Liver (tissue), 9 donors: ENCODE data around the gene MAVS. TPM values are rescaled to one million over a fixed set of nuclear protein-coding genes. Genes with fewer than 3 reads are reported as not detected.

Experiments used
- DNase-seq: peaks from one replicate; pipeline ENCODE4 v3.0.0-alpha.2; 2017; ENCODE audit warnings: low spot score
- H3K27ac ChIP-seq, 2 donors: one replicate each; pipeline ENCODE4 v1.7.0; 2013; ENCODE audit warnings: inconsistent platforms in 2 of 2, low read length in 2 of 2, control low read depth in 1 of 2, low read depth in 1 of 2, mild to moderate bottlenecking in 1 of 2
- H3K27me3 ChIP-seq, 4 donors: one replicate each; pipeline versions ENCODE4 v1.6.1 to v1.7.0; 2013; ENCODE audit warnings: low read length in 3 of 4, inconsistent platforms in 1 of 4, mild to moderate bottlenecking in 1 of 4, moderate library complexity in 1 of 4; ENCODE audit not compliant: control insufficient read depth in 4 of 4, insufficient read depth in 4 of 4
- H3K36me3 ChIP-seq, 4 donors: one replicate each; pipeline versions ENCODE4 v1.6.1 to v1.7.0; 2013; ENCODE audit warnings: low read length in 3 of 4, mild to moderate bottlenecking in 3 of 4, low read depth in 1 of 4, moderate library complexity in 1 of 4; ENCODE audit not compliant: control insufficient read depth in 4 of 4, insufficient read depth in 3 of 4
- H3K4me1 ChIP-seq, 4 donors: one replicate each; pipeline versions ENCODE4 v1.6.1 to v1.7.0; 2013; ENCODE audit warnings: low read length in 3 of 4, mild to moderate bottlenecking in 3 of 4, moderate library complexity in 1 of 4; ENCODE audit not compliant: control insufficient read depth in 4 of 4, insufficient read depth in 4 of 4
- H3K4me3 ChIP-seq, 3 donors: one replicate each; pipeline versions ENCODE4 v1.6.1 to v1.7.0; 2013; ENCODE audit warnings: low read length in 3 of 3, control low read depth in 1 of 3, low read depth in 1 of 3, mild to moderate bottlenecking in 1 of 3
- H3K9ac ChIP-seq, 2 donors: one replicate each; pipeline ENCODE4 v1.7.0; 2013; ENCODE audit warnings: low read length in 2 of 2, mild to moderate bottlenecking in 2 of 2, moderate library complexity in 2 of 2, control low read depth in 1 of 2, low read depth in 1 of 2
- H3K9me3 ChIP-seq, 4 donors: one replicate each; pipeline versions ENCODE4 v1.6.1 to v1.7.0; 2013; ENCODE audit warnings: low read length in 3 of 4; ENCODE audit not compliant: control insufficient read depth in 4 of 4
- EGR1 ChIP-seq, 2 donors: IDR thresholded peaks; 2 replicates each; pipeline ENCODE4 v1.6.1; 2016 to 2018; ENCODE audit warnings: antibody characterized with exemption in 2 of 2, low read depth in 2 of 2
- FOXA1 ChIP-seq: IDR thresholded peaks from 2 replicates; pipeline ENCODE4 v1.6.1; 2016; ENCODE audit warnings: antibody characterized with exemption
- FOXA2 ChIP-seq: IDR thresholded peaks from 2 replicates; pipeline ENCODE4 v1.6.1; 2016; ENCODE audit warnings: antibody characterized with exemption
- GABPA ChIP-seq, 2 donors: IDR thresholded peaks in 1 of 2; conservative IDR thresholded peaks in 1 of 2; 2 replicates each; pipeline ENCODE4 v1.6.1; 2016; ENCODE audit warnings: antibody characterized with exemption in 2 of 2, mild to moderate bottlenecking in 1 of 2, moderate library complexity in 1 of 2
- HNF4A ChIP-seq, 2 donors: conservative IDR thresholded peaks; 2 replicates each; pipeline ENCODE4 v1.6.1; 2016; ENCODE audit warnings: antibody characterized with exemption in 2 of 2, mild to moderate bottlenecking in 2 of 2
- HNF4G ChIP-seq: IDR thresholded peaks from 2 replicates; pipeline ENCODE4 v1.6.1; 2016; ENCODE audit warnings: antibody characterized with exemption
- JUND ChIP-seq, 2 donors: IDR thresholded peaks; 2 replicates each; pipeline ENCODE4 v1.6.1; 2016; ENCODE audit warnings: antibody characterized with exemption in 2 of 2
- NR2F2 ChIP-seq: IDR thresholded peaks from 2 replicates; pipeline ENCODE4 v1.6.1; 2016; ENCODE audit warnings: antibody characterized with exemption
- RAD21 ChIP-seq, 2 donors: IDR thresholded peaks; 2 replicates each; pipeline ENCODE4 v1.6.1; 2016; ENCODE audit warnings: antibody characterized with exemption in 2 of 2, mild to moderate bottlenecking in 2 of 2
- RXRA ChIP-seq, 2 donors: IDR thresholded peaks; 2 replicates each; pipeline ENCODE4 v1.6.1; 2017 to 2018; ENCODE audit warnings: antibody characterized with exemption in 2 of 2, mild to moderate bottlenecking in 1 of 2
- SP1 ChIP-seq: IDR thresholded peaks from 2 replicates; pipeline ENCODE4 v1.6.1; 2018; ENCODE audit warnings: antibody characterized with exemption, mild to moderate bottlenecking
- TAF1 ChIP-seq: conservative IDR thresholded peaks from 2 replicates; pipeline ENCODE4 v1.6.1; 2016; ENCODE audit warnings: antibody characterized with exemption, mild to moderate bottlenecking
- YY1 ChIP-seq: IDR thresholded peaks from 2 replicates; pipeline ENCODE4 v1.6.1; 2016; ENCODE audit warnings: antibody characterized with exemption, mild to moderate bottlenecking
- WGBS: extraction: QIAGEN DNeasy Blood & Tissue Kit; methylation state at CpG from one replicate; pipeline ENCODE4 v1.1.7; 2013; 5-methylcytosine and 5-hydroxymethylcytosine counted together
- polyA plus RNA-seq, 2 donors: library from polyadenylated mRNA; stranded (reverse) in 1 of 2; unstranded in 1 of 2; fragments of 200-250 nt in 1 of 2; fragments of >200 nt in 1 of 2; fragmentation: Nextera tagmentation in 1 of 2; extraction: Ambion mirVana in 1 of 2; gene quantifications; one replicate each; pipeline versions ENCODE4 v1.2.1 to v1.2.3, GENCODE V29; 2013 to 2015
- total RNA-seq, 2 donors: library from RNA; depleted of rRNA; stranded (reverse); fragments of >200 nt; gene quantifications; one replicate each; pipeline ENCODE4 v1.2.3, GENCODE V29; 2014
- TF ChIP-seq, protein P1 (sequence below): IDR thresholded peaks from 2 replicates; pipeline ENCODE4 v1.6.1; 2016; ENCODE audit warnings: antibody characterized with exemption
- TF ChIP-seq, protein P2 (sequence below): IDR thresholded peaks from 2 replicates; pipeline ENCODE4 v1.6.1; 2016; ENCODE audit warnings: antibody characterized with exemption
- TF ChIP-seq, protein P3 (sequence below): IDR thresholded peaks from 2 replicates; pipeline ENCODE4 v1.6.1; 2016; ENCODE audit warnings: antibody characterized with exemption, mild to moderate bottlenecking
- TF ChIP-seq, protein P4 (sequence below): IDR thresholded peaks from 2 replicates; pipeline ENCODE4 v1.6.1; 2016; ENCODE audit warnings: antibody characterized with exemption
- TF ChIP-seq, protein P5 (sequence below): fragments of 150-350 bp; IDR thresholded peaks from 2 replicates; pipeline ENCODE4 v1.5.1; 2017; ENCODE audit warnings: improper control_type of control experiment, low read depth, low read length; ENCODE audit not compliant: missing input control
- donor health status: healthy.
- donor health status: healthy.
- donor health status: healthy.
- donor health status: healthy.
- donor health status: healthy.

The MAVS gene
- total and polyA plus RNA-seq, 4 donors = 4.7 to 20.9 (median 11.9) TPM

DNA sequence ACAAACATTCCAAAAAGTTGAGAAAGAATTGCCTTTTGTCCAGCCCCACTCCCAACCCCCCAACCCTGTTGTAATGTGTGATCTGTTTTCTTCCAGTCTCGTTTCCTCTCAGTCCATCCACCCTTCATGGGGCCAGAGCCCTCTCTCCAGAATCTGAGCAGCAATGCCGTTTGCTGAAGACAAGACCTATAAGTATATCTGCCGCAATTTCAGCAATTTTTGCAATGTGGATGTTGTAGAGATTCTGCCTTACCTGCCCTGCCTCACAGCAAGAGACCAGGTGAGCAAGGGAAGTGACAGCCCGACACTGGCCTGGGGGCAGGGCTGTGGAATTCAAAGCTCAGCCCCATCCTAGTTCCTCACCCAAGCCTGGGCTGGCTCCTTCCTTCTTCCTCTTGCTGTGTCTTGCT is 7.8 kb downstream of the MAVS start:
- no peak overlapping the region for H3K4me3 ChIP-seq
- peaks cover 11 to 22% (median 15%) of the 10 kb centered on the region in 4 donors for H3K36me3 ChIP-seq
- no peak overlapping the region for H3K27ac ChIP-seq
- TF ChIP-seq, protein P1, sequence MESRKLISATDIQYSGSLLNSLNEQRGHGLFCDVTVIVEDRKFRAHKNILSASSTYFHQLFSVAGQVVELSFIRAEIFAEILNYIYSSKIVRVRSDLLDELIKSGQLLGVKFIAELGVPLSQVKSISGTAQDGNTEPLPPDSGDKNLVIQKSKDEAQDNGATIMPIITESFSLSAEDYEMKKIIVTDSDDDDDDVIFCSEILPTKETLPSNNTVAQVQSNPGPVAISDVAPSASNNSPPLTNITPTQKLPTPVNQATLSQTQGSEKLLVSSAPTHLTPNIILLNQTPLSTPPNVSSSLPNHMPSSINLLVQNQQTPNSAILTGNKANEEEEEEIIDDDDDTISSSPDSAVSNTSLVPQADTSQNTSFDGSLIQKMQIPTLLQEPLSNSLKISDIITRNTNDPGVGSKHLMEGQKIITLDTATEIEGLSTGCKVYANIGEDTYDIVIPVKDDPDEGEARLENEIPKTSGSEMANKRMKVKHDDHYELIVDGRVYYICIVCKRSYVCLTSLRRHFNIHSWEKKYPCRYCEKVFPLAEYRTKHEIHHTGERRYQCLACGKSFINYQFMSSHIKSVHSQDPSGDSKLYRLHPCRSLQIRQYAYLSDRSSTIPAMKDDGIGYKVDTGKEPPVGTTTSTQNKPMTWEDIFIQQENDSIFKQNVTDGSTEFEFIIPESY = no peak
- TF ChIP-seq HNF4G = no peak
- no peak for TF ChIP-seq TAF1
- TF ChIP-seq FOXA1 = no peak
- no peak for TF ChIP-seq HNF4A (conservative IDR thresholded peaks at IDR 0.05)
- TF ChIP-seq FOXA2 = no peak
- TF ChIP-seq RAD21 (IDR thresholded peaks at IDR 0.05) = no peak
- no peak for TF ChIP-seq SP1
- TF ChIP-seq NR2F2 = no peak
- TF ChIP-seq, protein P2, sequence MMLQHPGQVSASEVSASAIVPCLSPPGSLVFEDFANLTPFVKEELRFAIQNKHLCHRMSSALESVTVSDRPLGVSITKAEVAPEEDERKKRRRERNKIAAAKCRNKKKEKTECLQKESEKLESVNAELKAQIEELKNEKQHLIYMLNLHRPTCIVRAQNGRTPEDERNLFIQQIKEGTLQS = no peak
- no peak for TF ChIP-seq RXRA (IDR thresholded peaks at IDR 0.05)
- TF ChIP-seq EGR1 (IDR thresholded peaks at IDR 0.05; ENCODE audit: low read depth in 2 of 2) = no peak
- no peak for TF ChIP-seq JUND (IDR thresholded peaks at IDR 0.05)
- TF ChIP-seq YY1 = no peak
- TF ChIP-seq, protein P3, sequence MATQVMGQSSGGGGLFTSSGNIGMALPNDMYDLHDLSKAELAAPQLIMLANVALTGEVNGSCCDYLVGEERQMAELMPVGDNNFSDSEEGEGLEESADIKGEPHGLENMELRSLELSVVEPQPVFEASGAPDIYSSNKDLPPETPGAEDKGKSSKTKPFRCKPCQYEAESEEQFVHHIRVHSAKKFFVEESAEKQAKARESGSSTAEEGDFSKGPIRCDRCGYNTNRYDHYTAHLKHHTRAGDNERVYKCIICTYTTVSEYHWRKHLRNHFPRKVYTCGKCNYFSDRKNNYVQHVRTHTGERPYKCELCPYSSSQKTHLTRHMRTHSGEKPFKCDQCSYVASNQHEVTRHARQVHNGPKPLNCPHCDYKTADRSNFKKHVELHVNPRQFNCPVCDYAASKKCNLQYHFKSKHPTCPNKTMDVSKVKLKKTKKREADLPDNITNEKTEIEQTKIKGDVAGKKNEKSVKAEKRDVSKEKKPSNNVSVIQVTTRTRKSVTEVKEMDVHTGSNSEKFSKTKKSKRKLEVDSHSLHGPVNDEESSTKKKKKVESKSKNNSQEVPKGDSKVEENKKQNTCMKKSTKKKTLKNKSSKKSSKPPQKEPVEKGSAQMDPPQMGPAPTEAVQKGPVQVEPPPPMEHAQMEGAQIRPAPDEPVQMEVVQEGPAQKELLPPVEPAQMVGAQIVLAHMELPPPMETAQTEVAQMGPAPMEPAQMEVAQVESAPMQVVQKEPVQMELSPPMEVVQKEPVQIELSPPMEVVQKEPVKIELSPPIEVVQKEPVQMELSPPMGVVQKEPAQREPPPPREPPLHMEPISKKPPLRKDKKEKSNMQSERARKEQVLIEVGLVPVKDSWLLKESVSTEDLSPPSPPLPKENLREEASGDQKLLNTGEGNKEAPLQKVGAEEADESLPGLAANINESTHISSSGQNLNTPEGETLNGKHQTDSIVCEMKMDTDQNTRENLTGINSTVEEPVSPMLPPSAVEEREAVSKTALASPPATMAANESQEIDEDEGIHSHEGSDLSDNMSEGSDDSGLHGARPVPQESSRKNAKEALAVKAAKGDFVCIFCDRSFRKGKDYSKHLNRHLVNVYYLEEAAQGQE = no peak
- no peak for TF ChIP-seq GABPA (IDR thresholded peaks at IDR 0.05 in 1 of 2, conservative IDR thresholded peaks at IDR 0.05 in 1 of 2)
- no peaks in the 10 kb centered on the region for H3K4me1 ChIP-seq
- 82% methylated on average over 4 of the region's 4 CpGs for WGBS
- no peak overlapping the region for H3K9ac ChIP-seq
- DNase-seq = no peak
- no peaks in the 10 kb centered on the region for H3K27me3 ChIP-seq
- H3K9me3 ChIP-seq = no peaks in the 10 kb centered on the region

DNA sequence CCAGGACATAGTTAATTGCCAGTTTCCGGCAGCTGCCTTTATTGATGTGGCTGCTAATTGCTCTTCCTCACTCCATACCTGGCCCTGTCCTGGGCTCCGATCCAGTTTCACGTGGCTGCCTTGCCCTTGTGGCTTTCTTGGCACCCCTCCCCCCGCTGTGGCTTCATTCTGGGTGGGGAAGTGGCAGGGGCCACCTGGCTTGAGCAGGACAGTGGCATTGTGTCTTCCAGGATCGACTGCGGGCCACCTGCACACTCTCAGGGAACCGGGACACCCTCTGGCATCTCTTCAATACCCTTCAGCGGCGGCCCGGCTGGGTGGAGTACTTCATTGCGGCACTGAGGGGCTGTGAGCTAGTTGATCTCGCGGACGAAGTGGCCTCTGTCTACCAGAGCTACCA is 10.8 kb downstream of the MAVS start:
- no peaks in the 10 kb centered on the region for H3K27me3 ChIP-seq
- no peaks in the 10 kb centered on the region for H3K9me3 ChIP-seq
- no peak overlapping the region for H3K9ac ChIP-seq
- no peak for DNase-seq
- no peak overlapping the region for H3K27ac ChIP-seq
- H3K4me3 ChIP-seq = no peak overlapping the region
- WGBS = 79% methylated on average over 14 of the region's 14 CpGs
- H3K36me3 ChIP-seq = peaks cover 17 to 39% (median 26%) of the 10 kb centered on the region in 4 donors
- no peaks in the 10 kb centered on the region for H3K4me1 ChIP-seq
- TF ChIP-seq RAD21 (IDR thresholded peaks at IDR 0.05) = no peak
- TF ChIP-seq, protein P4, sequence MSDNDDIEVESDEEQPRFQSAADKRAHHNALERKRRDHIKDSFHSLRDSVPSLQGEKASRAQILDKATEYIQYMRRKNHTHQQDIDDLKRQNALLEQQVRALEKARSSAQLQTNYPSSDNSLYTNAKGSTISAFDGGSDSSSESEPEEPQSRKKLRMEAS = no peak
- TF ChIP-seq, protein P1 = no peak
- no peak for TF ChIP-seq EGR1 (IDR thresholded peaks at IDR 0.05; ENCODE audit: low read depth in 2 of 2)
- TF ChIP-seq FOXA1 = no peak
- no peak for TF ChIP-seq HNF4G
- TF ChIP-seq, protein P3 = no peak
- no peak for TF ChIP-seq TAF1
- TF ChIP-seq YY1 = no peak
- TF ChIP-seq SP1 = no peak
- TF ChIP-seq FOXA2 = no peak
- no peak for TF ChIP-seq HNF4A (conservative IDR thresholded peaks at IDR 0.05)
- TF ChIP-seq GABPA (IDR thresholded peaks at IDR 0.05 in 1 of 2, conservative IDR thresholded peaks at IDR 0.05 in 1 of 2) = no peak
- TF ChIP-seq, protein P5, sequence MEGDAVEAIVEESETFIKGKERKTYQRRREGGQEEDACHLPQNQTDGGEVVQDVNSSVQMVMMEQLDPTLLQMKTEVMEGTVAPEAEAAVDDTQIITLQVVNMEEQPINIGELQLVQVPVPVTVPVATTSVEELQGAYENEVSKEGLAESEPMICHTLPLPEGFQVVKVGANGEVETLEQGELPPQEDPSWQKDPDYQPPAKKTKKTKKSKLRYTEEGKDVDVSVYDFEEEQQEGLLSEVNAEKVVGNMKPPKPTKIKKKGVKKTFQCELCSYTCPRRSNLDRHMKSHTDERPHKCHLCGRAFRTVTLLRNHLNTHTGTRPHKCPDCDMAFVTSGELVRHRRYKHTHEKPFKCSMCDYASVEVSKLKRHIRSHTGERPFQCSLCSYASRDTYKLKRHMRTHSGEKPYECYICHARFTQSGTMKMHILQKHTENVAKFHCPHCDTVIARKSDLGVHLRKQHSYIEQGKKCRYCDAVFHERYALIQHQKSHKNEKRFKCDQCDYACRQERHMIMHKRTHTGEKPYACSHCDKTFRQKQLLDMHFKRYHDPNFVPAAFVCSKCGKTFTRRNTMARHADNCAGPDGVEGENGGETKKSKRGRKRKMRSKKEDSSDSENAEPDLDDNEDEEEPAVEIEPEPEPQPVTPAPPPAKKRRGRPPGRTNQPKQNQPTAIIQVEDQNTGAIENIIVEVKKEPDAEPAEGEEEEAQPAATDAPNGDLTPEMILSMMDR = no peak
